HCT116 (cell line): ENCODE results near the gene IQCC. TPM values are rescaled to one million over a fixed set of nuclear protein-coding genes. Genes with fewer than 3 reads are reported as not detected.
A peak's percentile ranks its signal among the peaks of the same experiment; 100 is the strongest.

Experiments
- ATAC-seq: fragments of 200-7000 bp; cut with Tn5 transposase; 2 replicates; pipeline ENCODE4 v1.9.1; 2020; ENCODE audit warnings: mild to moderate bottlenecking, moderate library complexity
- BruUV-seq: library from RNA; stranded (reverse); fragments of 400-500 nt; replicated peaks from 2 replicates; lab custom pipeline; 2021; lab: Mats Ljungman, UMichigan
- CTCF ChIA-PET: fragments of 300-600 bp; sonication (Branson Sonifier 250); formaldehyde crosslinking; loops from one replicate; lab custom pipeline; 2021; ENCODE audit warnings: antibody characterized with exemption; lab: Charles Lee
- POLR2A ChIA-PET: fragments of 300-600, 350-600 bp; sonication (Branson Sonifier 250); formaldehyde crosslinking; loops from one replicate; lab custom pipeline; 2021; ENCODE audit warnings: antibody characterized with exemption; lab: Charles Lee
- RAD21 ChIA-PET, 2 experiments: fragments of 300-600 bp; sonication (Branson Sonifier 250); formaldehyde crosslinking; loops; one replicate each; lab custom pipeline; 2023; ENCODE audit warnings: low total read pairs in 2 of 2; ENCODE audit not compliant: uncharacterized antibody in 2 of 2, unreplicated experiment in 2 of 2, low non-redundant PET in 1 of 2; lab: Charles Lee
- DNase-seq: peaks from one replicate; pipeline ENCODE4 v3.0.0-alpha.2; 2010; ENCODE audit warnings: low read depth, low spot score
- H2AFZ ChIP-seq: fragments of 200-600 bp; shearing (Covaris generic), sonication (generic); 2 replicates; pipeline ENCODE4 v1.6.1; 2017; ENCODE audit warnings: low read depth, mixed run types, mixed read lengths, antibody characterized with exemption, low read length; ENCODE audit not compliant: poor library complexity, severe bottlenecking
- H3K27ac ChIP-seq: 2 replicates; pipeline ENCODE4 v1.5.1; 2012; ENCODE audit warnings: low read depth, low read length
- H3K27me3 ChIP-seq: fragments of 200-600 bp; sonication (generic); 2 replicates; pipeline ENCODE4 v1.6.1; 2016; ENCODE audit warnings: mixed run types, low read length, mixed read lengths; ENCODE audit not compliant: insufficient read depth
- H3K36me3 ChIP-seq, 2 experiments: fragments of 200-500 bp in 1 of 2; fragments of 200-600 bp in 1 of 2; sonication (Bioruptor generic) in 1 of 2; sonication (generic) in 1 of 2; 2 replicates each; pipeline versions ENCODE4 v1.5.1 to v1.6.1; 2014 to 2016; ENCODE audit warnings: low read length in 2 of 2, inconsistent platforms in 1 of 2, mixed read lengths in 1 of 2, mixed run types in 1 of 2; ENCODE audit not compliant: insufficient read depth in 2 of 2, control insufficient read depth in 1 of 2
- H3K4me1 ChIP-seq, 2 experiments: fragments of 200-600 bp in 1 of 2; sonication (generic) in 1 of 2; 2 replicates each; pipeline versions ENCODE4 v1.5.1 to v1.6.1; 2012 to 2017; ENCODE audit warnings: low read length in 2 of 2, inconsistent platforms in 1 of 2, mild to moderate bottlenecking in 1 of 2, mixed read lengths in 1 of 2, mixed run types in 1 of 2, moderate library complexity in 1 of 2; ENCODE audit not compliant: insufficient read depth in 2 of 2, control insufficient read depth in 1 of 2
- H3K4me2 ChIP-seq: fragments of 200-600 bp; sonication (generic); 2 replicates; pipeline ENCODE4 v1.6.1; 2017; ENCODE audit warnings: mixed run types, low read length, mixed read lengths
- H3K4me3 ChIP-seq, 2 experiments: fragments of 200-600 bp in 1 of 2; sonication (generic) in 1 of 2; replicated peaks in 1 of 2; 2 replicates each; pipeline ENCODE4 v1.5.1; 2011 to 2016; ENCODE audit warnings: low read length in 2 of 2, control low read depth in 1 of 2, low read depth in 1 of 2, mild to moderate bottlenecking in 1 of 2, mixed read lengths in 1 of 2, mixed run types in 1 of 2
- H3K79me2 ChIP-seq: fragments of 200-600 bp; sonication (generic); 2 replicates; pipeline ENCODE4 v1.6.1; 2017; ENCODE audit warnings: mild to moderate bottlenecking, mixed run types, low read length, moderate library complexity, mixed read lengths; ENCODE audit not compliant: insufficient read depth
- H3K9ac ChIP-seq: fragments of 200-600 bp; sonication (generic); 2 replicates; pipeline ENCODE4 v1.6.1; 2016; ENCODE audit warnings: low read length, mixed read lengths
- H3K9me2 ChIP-seq: fragments of 200-600 bp; sonication (generic), shearing (Covaris generic); 2 replicates; pipeline ENCODE4 v1.6.1; 2017; ENCODE audit warnings: mixed run types, mild to moderate bottlenecking, moderate library complexity; ENCODE audit not compliant: insufficient read depth
- H3K9me3 ChIP-seq, 2 experiments: fragments of 200-500 bp in 1 of 2; fragments of 200-600 bp in 1 of 2; sonication (Bioruptor generic) in 1 of 2; sonication (generic) in 1 of 2; 2 replicates each; pipeline ENCODE4 v1.6.1; 2014 to 2017; ENCODE audit warnings: low read length in 2 of 2, mixed read lengths in 2 of 2, inconsistent platforms in 1 of 2, low read depth in 1 of 2, mild to moderate bottlenecking in 1 of 2, mixed run types in 1 of 2, moderate library complexity in 1 of 2; ENCODE audit not compliant: control insufficient read depth in 1 of 2, insufficient read depth in 1 of 2
- H4K20me1 ChIP-seq: fragments of 200-600 bp; sonication (generic), shearing (Covaris generic); 2 replicates; pipeline ENCODE4 v1.6.1; 2017; ENCODE audit warnings: mixed run types, mild to moderate bottlenecking, moderate library complexity; ENCODE audit not compliant: insufficient read depth
- CEBPB ChIP-seq: IDR thresholded peaks from 2 replicates; pipeline ENCODE4 v1.6.1; 2012; ENCODE audit warnings: low read depth
- EGR1 ChIP-seq: IDR thresholded peaks from 2 replicates; pipeline ENCODE4 v1.6.1; 2012; ENCODE audit warnings: low read depth
- ELF1 ChIP-seq: IDR thresholded peaks from 2 replicates; pipeline ENCODE4 v1.6.1; 2012; ENCODE audit warnings: low read depth, borderline replicate concordance
- EZH2phosphoT487 ChIP-seq: fragments of 200-600 bp; IDR thresholded peaks from 2 replicates; pipeline ENCODE4 v1.6.1; 2018; ENCODE audit warnings: antibody characterized with exemption, borderline replicate concordance
- POLR2A ChIP-seq: IDR thresholded peaks from 2 replicates; pipeline ENCODE4 v1.7.0; 2011; ENCODE audit warnings: borderline replicate concordance; ENCODE audit not compliant: insufficient read depth, insufficient read length; ENCODE audit errors: extremely low read depth
- POLR2AphosphoS5 ChIP-seq: IDR thresholded peaks from 2 replicates; pipeline ENCODE4 v1.6.1; 2011; ENCODE audit warnings: mild to moderate bottlenecking, low read depth, low read length, moderate library complexity
- RAD21 ChIP-seq: IDR thresholded peaks from 2 replicates; pipeline ENCODE4 v1.6.1; 2012; ENCODE audit warnings: low read depth, mild to moderate bottlenecking
- SIN3A ChIP-seq: IDR thresholded peaks from 2 replicates; pipeline ENCODE4 v1.6.1; 2012; ENCODE audit warnings: low read depth
- SP1 ChIP-seq: IDR thresholded peaks from 2 replicates; pipeline ENCODE4 v1.6.1; 2012; ENCODE audit warnings: low read depth
- SRF ChIP-seq: IDR thresholded peaks from 2 replicates; pipeline ENCODE4 v1.6.1; 2012; ENCODE audit warnings: low read depth
- intact Hi-C: fragments of 100-400 bp; cut with micrococcal nuclease; formaldehyde crosslinking; loops from 2 replicates; pipeline ENCODE4 v1.10.0; 2022
- total RNA-seq: library from RNA; stranded (reverse); gene quantifications from one replicate; pipeline ENCODE4 v1.2.1, GENCODE V29; 2021; ENCODE audit not compliant: unreplicated experiment
- TF ChIP-seq, protein P1 (sequence below): IDR thresholded peaks from 2 replicates; pipeline ENCODE4 v1.6.1; 2012; ENCODE audit warnings: low read depth
- TF ChIP-seq, protein P2 (sequence below): IDR thresholded peaks from 2 replicates; pipeline ENCODE4 v1.6.1; 2012

Gene IQCC
- total RNA-seq, 1 experiment from 2014 or later = 4.7 TPM

- 0 out of 2 replicates have a peak overlapping the region, but pooled peaks have one; percentile 16 for H3K27ac ChIP-seq
- peaks cover 15 to 35% of the 10 kb centered on the region in 2 experiments for H3K4me1 ChIP-seq
- no peaks in the 10 kb centered on the region for H3K27me3 ChIP-seq
- BruUV-seq = no TSS peak
- H4K20me1 ChIP-seq = no peaks in the 10 kb centered on the region
- no peak for DNase-seq
- H3K4me2 ChIP-seq = peak overlapping the region; percentile 96
- peak overlapping the region; percentile 99 for H3K9ac ChIP-seq
- no peaks in the 10 kb centered on the region for H3K9me2 ChIP-seq
- POLR2A ChIA-PET = interaction anchor here (0.9 kb wide), 1 partner anchor 17 kb away, joined by 3 read pairs; no protein-coding TSS in a partner anchor
- RAD21 ChIA-PET = no interaction called here
- peak overlapping the region; percentile 96 to 99 for H3K4me3 ChIP-seq
- no peak overlapping the region for H2AFZ ChIP-seq
- no peak for TF ChIP-seq SIN3A
- TF ChIP-seq, protein P1, sequence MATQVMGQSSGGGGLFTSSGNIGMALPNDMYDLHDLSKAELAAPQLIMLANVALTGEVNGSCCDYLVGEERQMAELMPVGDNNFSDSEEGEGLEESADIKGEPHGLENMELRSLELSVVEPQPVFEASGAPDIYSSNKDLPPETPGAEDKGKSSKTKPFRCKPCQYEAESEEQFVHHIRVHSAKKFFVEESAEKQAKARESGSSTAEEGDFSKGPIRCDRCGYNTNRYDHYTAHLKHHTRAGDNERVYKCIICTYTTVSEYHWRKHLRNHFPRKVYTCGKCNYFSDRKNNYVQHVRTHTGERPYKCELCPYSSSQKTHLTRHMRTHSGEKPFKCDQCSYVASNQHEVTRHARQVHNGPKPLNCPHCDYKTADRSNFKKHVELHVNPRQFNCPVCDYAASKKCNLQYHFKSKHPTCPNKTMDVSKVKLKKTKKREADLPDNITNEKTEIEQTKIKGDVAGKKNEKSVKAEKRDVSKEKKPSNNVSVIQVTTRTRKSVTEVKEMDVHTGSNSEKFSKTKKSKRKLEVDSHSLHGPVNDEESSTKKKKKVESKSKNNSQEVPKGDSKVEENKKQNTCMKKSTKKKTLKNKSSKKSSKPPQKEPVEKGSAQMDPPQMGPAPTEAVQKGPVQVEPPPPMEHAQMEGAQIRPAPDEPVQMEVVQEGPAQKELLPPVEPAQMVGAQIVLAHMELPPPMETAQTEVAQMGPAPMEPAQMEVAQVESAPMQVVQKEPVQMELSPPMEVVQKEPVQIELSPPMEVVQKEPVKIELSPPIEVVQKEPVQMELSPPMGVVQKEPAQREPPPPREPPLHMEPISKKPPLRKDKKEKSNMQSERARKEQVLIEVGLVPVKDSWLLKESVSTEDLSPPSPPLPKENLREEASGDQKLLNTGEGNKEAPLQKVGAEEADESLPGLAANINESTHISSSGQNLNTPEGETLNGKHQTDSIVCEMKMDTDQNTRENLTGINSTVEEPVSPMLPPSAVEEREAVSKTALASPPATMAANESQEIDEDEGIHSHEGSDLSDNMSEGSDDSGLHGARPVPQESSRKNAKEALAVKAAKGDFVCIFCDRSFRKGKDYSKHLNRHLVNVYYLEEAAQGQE = no peak
- TF ChIP-seq RAD21 = peak; percentile 21; the same call in 1 of the 2 replicates
- TF ChIP-seq EZH2phosphoT487 = no peak
- TF ChIP-seq, all 23 proteins: peak for 1
- intact Hi-C loops = no loop called here
- CTCF ChIA-PET = interaction anchor here (0.9 kb wide), 1 partner anchor 20 kb away, joined by 5 read pairs; no protein-coding TSS in a partner anchor
- peaks cover 31 to 37% of the 10 kb centered on the region in 2 experiments for H3K36me3 ChIP-seq
- ATAC-seq = no peak
- peaks cover 58% of the 10 kb centered on the region for H3K79me2 ChIP-seq
- H3K9me3 ChIP-seq = no peaks in the 10 kb centered on the region
Measured at GRCh38 chr1:32223683-32224082, 18.2 kb downstream of the IQCC start.

DNA sequence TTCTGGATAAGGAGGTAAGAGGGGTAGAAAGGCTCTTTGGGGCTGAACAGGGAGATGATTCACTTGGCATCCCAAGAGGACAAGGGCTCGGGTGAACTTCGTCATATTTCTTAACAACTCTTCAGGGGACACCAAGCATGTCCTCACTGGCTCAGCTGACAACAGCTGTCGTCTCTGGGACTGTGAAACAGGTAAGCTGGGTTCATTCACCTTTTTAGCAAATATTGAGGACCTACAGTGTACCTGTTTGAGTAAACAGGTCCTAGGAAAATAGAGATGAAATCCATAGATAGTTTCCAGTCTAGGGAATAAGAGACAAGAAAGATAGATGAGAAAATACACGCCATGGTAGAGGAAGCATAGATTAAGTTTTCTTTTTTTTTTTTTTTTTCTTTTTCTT lies 18.8 kb downstream of the IQCC start:
- TF ChIP-seq POLR2AphosphoS5 (no peak), EZH2phosphoT487 (no peak), EGR1 (no peak), POLR2A (no peak), SRF (no peak), SP1 (no peak), ELF1 (no peak), CEBPB (no peak)
- TF ChIP-seq, protein P2, sequence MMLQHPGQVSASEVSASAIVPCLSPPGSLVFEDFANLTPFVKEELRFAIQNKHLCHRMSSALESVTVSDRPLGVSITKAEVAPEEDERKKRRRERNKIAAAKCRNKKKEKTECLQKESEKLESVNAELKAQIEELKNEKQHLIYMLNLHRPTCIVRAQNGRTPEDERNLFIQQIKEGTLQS = no peak
- peaks cover 33 to 41% of the 10 kb centered on the region in 2 experiments for H3K36me3 ChIP-seq
- ATAC-seq (no peak), DNase-seq (no peak)
- ChIA-PET RAD21 (no interaction called here), POLR2A (no interaction called here), CTCF (no interaction called here)
- no peaks in the 10 kb centered on the region for H3K9me3 ChIP-seq
- peak overlapping the region; percentile 96; the same call in 1 of the 2 replicates for H3K4me2 ChIP-seq
- intact Hi-C loops = no loop called here
- H2AFZ ChIP-seq = no peak overlapping the region
- peaks cover 58% of the 10 kb centered on the region for H3K79me2 ChIP-seq
- no peak overlapping the region for H3K27ac ChIP-seq
- H3K9ac ChIP-seq = no peak overlapping the region
- no TSS peak for BruUV-seq
- no peaks in the 10 kb centered on the region for H3K27me3 ChIP-seq
- H3K4me1 ChIP-seq = peaks cover 15 to 35% of the 10 kb centered on the region in 2 experiments
- H3K9me2 ChIP-seq = no peaks in the 10 kb centered on the region
- H4K20me1 ChIP-seq = no peaks in the 10 kb centered on the region
- H3K4me3 ChIP-seq = no peak overlapping the region
